ENCODE measurements around the gene CCL28. TPM values are rescaled to one million over a fixed set of nuclear protein-coding genes. Genes with fewer than 3 reads are reported as not detected.
A peak's percentile ranks its signal among the peaks of the same experiment; 100 is the strongest.

The CCL28 gene
- total RNA-seq, 3 donors from 2014 or later = 44.1 to 108 (median 91.1) TPM

DNA sequence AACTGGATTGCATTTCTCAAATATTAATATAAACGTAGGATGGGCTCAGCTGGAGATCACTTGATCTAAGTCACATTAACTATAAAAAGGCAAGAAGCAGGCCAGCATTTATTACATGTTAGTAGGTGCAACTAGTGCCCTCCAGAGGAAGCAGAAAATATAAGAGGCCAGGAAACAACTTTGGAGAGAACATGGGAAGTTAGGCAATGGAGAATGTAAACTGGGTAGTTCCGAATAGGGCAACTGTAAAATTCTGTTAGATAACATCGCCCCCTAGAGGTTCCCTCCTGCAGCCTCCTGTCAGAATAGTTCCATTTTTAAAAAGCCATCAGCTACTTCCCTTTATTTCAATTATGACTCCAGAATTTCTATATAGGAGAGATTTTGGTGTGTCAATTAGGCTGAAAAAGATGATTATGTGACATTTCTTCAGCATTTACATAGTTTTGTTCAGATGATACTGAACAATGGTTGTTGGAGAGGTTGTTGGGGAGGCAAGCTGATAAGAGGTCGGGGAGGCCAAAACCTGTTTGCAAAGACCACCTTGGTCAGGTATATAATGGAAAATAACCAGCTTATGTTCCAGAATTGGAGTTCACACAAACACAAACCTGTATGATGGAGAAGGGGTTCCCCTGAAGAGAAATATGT lies 22.4 kb downstream of the CCL28 start:
- no peaks in the 10 kb centered on the region for H3K4me1 ChIP-seq (ENCODE audit: low read depth)
- H3K36me3 ChIP-seq (ENCODE audit: low read depth) = no peaks in the 10 kb centered on the region
- H3K9me3 ChIP-seq = no peaks in the 10 kb centered on the region
- intact Hi-C loops (cut with DNase I, micrococcal nuclease) = loop anchor here in 1 of 2 donors (10.0 kb wide), 1 partner anchor 95 kb away; the partner anchor contains the start of gene TMEM267
- ATAC-seq (peak; percentile 97), DNase-seq (peak in 1 of 3 donors; percentile 81)
- TF ChIP-seq, protein P1, sequence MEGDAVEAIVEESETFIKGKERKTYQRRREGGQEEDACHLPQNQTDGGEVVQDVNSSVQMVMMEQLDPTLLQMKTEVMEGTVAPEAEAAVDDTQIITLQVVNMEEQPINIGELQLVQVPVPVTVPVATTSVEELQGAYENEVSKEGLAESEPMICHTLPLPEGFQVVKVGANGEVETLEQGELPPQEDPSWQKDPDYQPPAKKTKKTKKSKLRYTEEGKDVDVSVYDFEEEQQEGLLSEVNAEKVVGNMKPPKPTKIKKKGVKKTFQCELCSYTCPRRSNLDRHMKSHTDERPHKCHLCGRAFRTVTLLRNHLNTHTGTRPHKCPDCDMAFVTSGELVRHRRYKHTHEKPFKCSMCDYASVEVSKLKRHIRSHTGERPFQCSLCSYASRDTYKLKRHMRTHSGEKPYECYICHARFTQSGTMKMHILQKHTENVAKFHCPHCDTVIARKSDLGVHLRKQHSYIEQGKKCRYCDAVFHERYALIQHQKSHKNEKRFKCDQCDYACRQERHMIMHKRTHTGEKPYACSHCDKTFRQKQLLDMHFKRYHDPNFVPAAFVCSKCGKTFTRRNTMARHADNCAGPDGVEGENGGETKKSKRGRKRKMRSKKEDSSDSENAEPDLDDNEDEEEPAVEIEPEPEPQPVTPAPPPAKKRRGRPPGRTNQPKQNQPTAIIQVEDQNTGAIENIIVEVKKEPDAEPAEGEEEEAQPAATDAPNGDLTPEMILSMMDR (IDR thresholded peaks at IDR 0.05) = peak; percentile 64
- no peak overlapping the region for H3K4me3 ChIP-seq

DNA sequence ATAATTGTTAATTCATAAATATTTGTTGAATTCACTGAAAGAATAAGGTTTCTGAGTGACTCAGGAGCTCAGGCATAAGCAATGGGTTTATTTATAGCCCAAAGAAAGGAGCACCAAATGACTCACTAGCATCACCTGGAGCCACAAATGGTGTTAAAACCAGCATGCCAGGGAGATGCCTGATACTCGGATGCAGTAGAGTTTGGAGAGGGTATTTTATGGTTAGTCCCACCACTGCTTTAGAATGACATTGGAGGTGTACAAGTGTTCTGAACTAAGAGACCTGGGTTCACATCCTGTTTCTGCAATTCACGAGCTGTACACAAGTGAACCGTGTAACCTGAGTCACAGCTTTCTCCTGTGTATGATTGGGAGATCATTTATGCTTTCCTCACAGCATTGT lies 25.2 kb downstream of the CCL28 start:
- Histone ChIP-seq H3K9me3 (no peaks in the 10 kb centered on the region), H3K4me1 (ENCODE audit: low read depth) (no peaks in the 10 kb centered on the region), H3K4me3 (no peak overlapping the region), H3K36me3 (ENCODE audit: low read depth) (no peaks in the 10 kb centered on the region)
- DNase-seq (no peak), ATAC-seq (no peak)
- TF ChIP-seq, protein P1 (IDR thresholded peaks at IDR 0.05) = no peak
- intact Hi-C loops (cut with DNase I, micrococcal nuclease) = no loop called here

DNA sequence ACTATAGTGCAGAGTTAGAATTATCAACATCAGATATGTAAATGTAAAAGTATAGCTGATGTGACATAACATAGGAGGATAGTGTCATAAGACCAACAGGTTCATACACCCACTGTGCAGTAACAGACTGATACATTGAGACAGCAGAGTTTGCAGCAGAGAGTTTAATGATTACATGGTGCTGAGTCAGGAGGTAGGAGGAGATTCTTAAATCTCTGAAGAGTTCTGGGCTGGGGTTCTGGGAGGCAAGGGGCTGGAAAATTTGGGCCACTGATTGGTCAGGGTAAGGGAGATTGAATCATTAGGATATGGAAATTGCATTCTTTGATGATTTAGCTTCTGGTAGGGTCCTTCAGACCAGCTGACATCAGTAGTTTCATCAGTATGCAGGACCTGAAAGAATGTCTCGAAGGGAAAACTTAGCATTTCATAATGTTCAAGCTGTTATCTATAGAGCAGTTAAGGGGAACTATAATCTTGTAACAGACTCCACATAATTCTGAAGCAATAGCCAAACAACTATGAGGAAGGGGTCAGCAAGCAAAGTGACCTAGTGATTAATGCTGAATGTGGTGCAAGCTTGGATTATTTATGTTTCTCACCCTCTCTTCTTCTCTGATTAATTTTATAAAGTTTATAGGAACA lies 35.6 kb downstream of the CCL28 start:
- no peak for ATAC-seq
- DNase-seq = no peak
- intact Hi-C loops (cut with DNase I, micrococcal nuclease) = no loop called here
- TF ChIP-seq, protein P1 (IDR thresholded peaks at IDR 0.05) = no peak
- no peak overlapping the region for H3K4me3 ChIP-seq
- H3K9me3 ChIP-seq = no peaks in the 10 kb centered on the region
- peaks cover 3% of the 10 kb centered on the region for H3K36me3 ChIP-seq (ENCODE audit: low read depth)
- H3K4me1 ChIP-seq (ENCODE audit: low read depth) = no peaks in the 10 kb centered on the region

DNA sequence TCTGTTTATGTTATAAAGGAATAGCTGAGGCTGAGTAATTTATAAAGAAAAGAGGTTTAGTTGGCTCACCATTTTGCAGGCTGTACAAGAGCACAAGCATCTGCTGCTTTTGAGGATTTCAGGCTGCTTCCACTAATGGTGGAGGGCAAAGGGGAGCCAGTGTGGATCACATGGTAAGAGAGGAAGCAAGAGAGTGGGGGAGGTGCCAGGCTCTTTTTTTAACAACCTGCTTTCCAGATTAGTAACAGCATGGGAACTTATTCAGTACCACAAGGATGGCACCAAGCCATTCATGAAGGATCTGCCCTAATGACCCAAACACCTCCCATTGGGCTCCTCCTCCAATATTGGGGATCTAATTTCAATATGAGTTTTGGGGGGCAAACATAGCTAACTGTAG lies 40.4 kb downstream of the CCL28 start:
- H3K4me1 ChIP-seq (ENCODE audit: low read depth) = no peaks in the 10 kb centered on the region
- DNase-seq (no peak), ATAC-seq (no peak)
- peaks cover 3% of the 10 kb centered on the region for H3K36me3 ChIP-seq (ENCODE audit: low read depth)
- H3K4me3 ChIP-seq = no peak overlapping the region
- intact Hi-C loops (cut with DNase I, micrococcal nuclease) = no loop called here
- TF ChIP-seq, protein P1 (IDR thresholded peaks at IDR 0.05) = no peak
- H3K9me3 ChIP-seq = no peaks in the 10 kb centered on the region

DNA sequence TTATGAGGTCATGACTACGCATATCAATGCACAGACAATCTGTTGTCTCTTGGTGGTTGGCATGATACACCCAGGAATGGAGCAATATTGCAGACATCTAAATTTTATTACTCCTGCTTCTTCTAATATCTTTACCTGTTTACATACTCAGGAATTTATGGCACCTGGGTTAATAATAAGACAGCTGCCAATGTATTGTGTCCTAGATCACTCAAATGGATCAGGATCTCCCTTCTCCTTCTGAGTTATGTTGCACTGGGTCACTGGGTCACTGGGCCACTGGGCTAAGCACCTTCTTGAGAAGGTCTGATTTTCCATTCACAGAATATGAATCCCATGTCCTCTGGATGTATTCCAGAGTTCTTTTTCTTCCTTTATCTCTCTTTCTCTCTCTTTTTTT lies 41.8 kb downstream of the CCL28 start:
- TF ChIP-seq, protein P1 (IDR thresholded peaks at IDR 0.05) = no peak
- H3K9me3 ChIP-seq = no peaks in the 10 kb centered on the region
- intact Hi-C loops (cut with DNase I, micrococcal nuclease) = no loop called here
- ATAC-seq (peak; percentile 21), DNase-seq (no peak)
- no peaks in the 10 kb centered on the region for H3K4me1 ChIP-seq (ENCODE audit: low read depth)
- H3K36me3 ChIP-seq (ENCODE audit: low read depth) = peaks cover 3% of the 10 kb centered on the region
- H3K4me3 ChIP-seq = no peak overlapping the region
